Stomach (tissue), 4 donors: ENCODE measurements around the gene SULT1C2.

Experiments
- EP300 ChIP-seq: sonication (generic); formaldehyde crosslinking; IDR thresholded peaks from one replicate; pipeline ENCODE4 v1.6.1; 2017; ENCODE audit warnings: antibody characterized with exemption
- POLR2A ChIP-seq, 4 donors: fragments of 450-650 bp; IDR thresholded peaks; one replicate each; pipeline ENCODE4 v1.6.1; 2016; ENCODE audit warnings: antibody characterized with exemption in 4 of 4, control low read depth in 2 of 4, mild to moderate bottlenecking in 1 of 4, moderate library complexity in 1 of 4
- POLR2AphosphoS5 ChIP-seq, 3 donors: sonication (generic); formaldehyde crosslinking; IDR thresholded peaks; one replicate each; pipeline ENCODE4 v1.6.1; 2016; ENCODE audit warnings: antibody characterized with exemption in 3 of 3
- TF ChIP-seq, protein P1 (sequence below), 7 experiments: fragments of 450-650 bp in 4 of 7; fragments of 200-600 bp in 3 of 7; sonication (generic) in 3 of 7; IDR thresholded peaks; one replicate each; pipeline ENCODE4 v1.5.1; 2016 to 2019; ENCODE audit warnings: antibody characterized with exemption in 7 of 7, control low read depth in 2 of 7, mild to moderate bottlenecking in 1 of 7

- TF ChIP-seq, protein P1, sequence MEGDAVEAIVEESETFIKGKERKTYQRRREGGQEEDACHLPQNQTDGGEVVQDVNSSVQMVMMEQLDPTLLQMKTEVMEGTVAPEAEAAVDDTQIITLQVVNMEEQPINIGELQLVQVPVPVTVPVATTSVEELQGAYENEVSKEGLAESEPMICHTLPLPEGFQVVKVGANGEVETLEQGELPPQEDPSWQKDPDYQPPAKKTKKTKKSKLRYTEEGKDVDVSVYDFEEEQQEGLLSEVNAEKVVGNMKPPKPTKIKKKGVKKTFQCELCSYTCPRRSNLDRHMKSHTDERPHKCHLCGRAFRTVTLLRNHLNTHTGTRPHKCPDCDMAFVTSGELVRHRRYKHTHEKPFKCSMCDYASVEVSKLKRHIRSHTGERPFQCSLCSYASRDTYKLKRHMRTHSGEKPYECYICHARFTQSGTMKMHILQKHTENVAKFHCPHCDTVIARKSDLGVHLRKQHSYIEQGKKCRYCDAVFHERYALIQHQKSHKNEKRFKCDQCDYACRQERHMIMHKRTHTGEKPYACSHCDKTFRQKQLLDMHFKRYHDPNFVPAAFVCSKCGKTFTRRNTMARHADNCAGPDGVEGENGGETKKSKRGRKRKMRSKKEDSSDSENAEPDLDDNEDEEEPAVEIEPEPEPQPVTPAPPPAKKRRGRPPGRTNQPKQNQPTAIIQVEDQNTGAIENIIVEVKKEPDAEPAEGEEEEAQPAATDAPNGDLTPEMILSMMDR (IDR thresholded peaks at IDR 0.05) = no peak
- no peak for TF ChIP-seq EP300
- no peak for TF ChIP-seq POLR2A (IDR thresholded peaks at IDR 0.05)
- TF ChIP-seq POLR2AphosphoS5 (IDR thresholded peaks at IDR 0.05) = no peak
These were observed 30.9 kb upstream of the SULT1C2 start for GRCh38 chr2:108257757-108258331.
